LoVo (cell line): ENCODE data around the gene WNT1.

Experiments used
- DNase-seq: peaks from one replicate; pipeline ENCODE4 v3.0.0-alpha.2; 2016; ENCODE audit warnings: low spot score

Gene WNT1

GRCh38 chr12:48978291-48978740 lies at the start of gene WNT1:
WNT1 (plus strand) TSS chr12:48978322; CDS start chr12:48978651, 329 bp downstream.
- no peak for DNase-seq

- no peak for DNase-seq
Measured at GRCh38 chr12:48929551-48929950, 48.6 kb upstream of the WNT1 start.

- DNase-seq = no peak
Measured at GRCh38 chr12:48930475-48930874, 47.6 kb upstream of the WNT1 start.

GRCh38 chr12:48932878-48933277 lies 45.2 kb upstream of the WNT1 start:
- no peak for DNase-seq

GRCh38 chr12:48933664-48934311 lies 44.3 kb upstream of the WNT1 start:
- no peak for DNase-seq

GRCh38 chr12:48934312-48934706 lies 43.8 kb upstream of the WNT1 start:
- DNase-seq = no peak

- DNase-seq = peak; percentile 60
Measured at GRCh38 chr12:48936379-48936979, 41.6 kb upstream of the WNT1 start.

- DNase-seq = no peak
Measured at GRCh38 chr12:48937170-48937569, 41.0 kb upstream of the WNT1 start.

- DNase-seq = no peak
Measured at GRCh38 chr12:48938805-48939204, 39.3 kb upstream of the WNT1 start.

- no peak for DNase-seq
Measured at GRCh38 chr12:48940181-48940580, 37.9 kb upstream of the WNT1 start.

- no peak for DNase-seq
Measured at GRCh38 chr12:48943221-48943620, 34.9 kb upstream of the WNT1 start.

- DNase-seq = no peak
Measured at GRCh38 chr12:48946205-48946604, 31.9 kb upstream of the WNT1 start.

- no peak for DNase-seq
Measured at GRCh38 chr12:48946943-48947342, 31.2 kb upstream of the WNT1 start.

GRCh38 chr12:48947727-48948126 lies 30.4 kb upstream of the WNT1 start:
- peak; percentile 34 for DNase-seq

GRCh38 chr12:48952691-48953090 lies 25.4 kb upstream of the WNT1 start:
- DNase-seq = no peak

- DNase-seq = no peak
Measured at GRCh38 chr12:48954061-48954460, 24.1 kb upstream of the WNT1 start.

- DNase-seq = no peak
Measured at GRCh38 chr12:48954841-48955501, 23.2 kb upstream of the WNT1 start.

- DNase-seq = peak; percentile 89
Measured at GRCh38 chr12:48956279-48957140, 21.6 kb upstream of the WNT1 start.

GRCh38 chr12:48957141-48958048 lies 20.7 kb upstream of the WNT1 start, which contains the start of gene ARF3:
ARF3 (minus strand) TSS chr12:48957487; CDS start chr12:48941095, 16,392 bp downstream.
- peak; percentile 99 for DNase-seq

- DNase-seq = peak; percentile 25
Measured at GRCh38 chr12:48958049-48958388, 20.1 kb upstream of the WNT1 start.

- no peak for DNase-seq
Measured at GRCh38 chr12:48960834-48961233, 17.3 kb upstream of the WNT1 start.
